CD4-positive, alpha-beta T cell treated with Interferon gamma for 1 hour (primary cell): ENCODE data around the gene CETN1.

Source experiments
- DNase-seq: peaks from one replicate; pipeline ENCODE4 v3.0.0-alpha.2; 2020

CETN1 gene

DNA sequence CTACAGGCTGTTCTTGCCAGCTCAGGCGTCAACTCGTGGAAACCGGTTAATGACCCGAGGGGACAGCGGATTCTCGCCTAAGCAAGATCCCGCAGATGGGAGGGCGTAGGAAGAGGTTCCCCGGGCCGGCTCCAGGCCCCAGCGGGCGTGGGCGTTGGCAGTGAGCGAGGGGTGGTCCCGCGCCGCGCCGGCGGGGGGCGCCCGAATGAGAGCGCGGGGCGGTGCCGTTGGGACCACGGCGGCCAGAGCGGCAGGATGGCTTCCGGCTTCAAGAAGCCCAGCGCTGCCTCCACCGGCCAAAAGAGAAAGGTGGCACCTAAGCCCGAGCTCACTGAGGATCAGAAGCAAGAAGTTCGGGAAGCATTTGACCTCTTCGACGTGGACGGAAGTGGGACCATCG lies at the start of gene CETN1:
Gene CETN1, plus strand, starts transcription at position 227 of the 400 bp plus-strand sequence. Its CDS starts 29 bp downstream, at position 256.
- DNase-seq: no peak

DNA sequence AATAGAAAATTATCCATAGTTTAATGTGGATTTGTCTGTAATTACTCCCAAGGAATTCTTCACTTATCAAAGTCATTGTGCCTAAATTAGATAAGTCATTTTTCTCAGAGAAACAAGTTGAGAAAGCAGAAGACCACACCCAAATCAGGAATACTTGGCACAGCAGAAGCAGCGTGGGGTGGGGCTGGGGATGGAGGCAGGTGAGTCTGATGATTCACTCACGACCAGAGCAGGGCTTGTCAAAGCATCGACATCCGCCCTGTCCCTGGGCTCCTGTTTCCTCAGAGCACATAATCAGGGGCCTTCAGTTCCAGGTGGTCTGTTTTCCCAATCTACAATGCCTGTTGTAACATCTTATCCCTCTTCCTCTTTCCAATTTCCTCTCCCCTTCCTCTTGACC lies 48.2 kb upstream of the CETN1 start:
- DNase-seq: no peak

- no peak for DNase-seq
These were observed 47.5 kb upstream of the CETN1 start for GRCh38 chr18:532632-533031.

GRCh38 chr18:533995-534601 lies 46.1 kb upstream of the CETN1 start:
- no peak for DNase-seq

- no peak for DNase-seq
These were observed 36.6 kb upstream of the CETN1 start for GRCh38 chr18:543447-544078.

GRCh38 chr18:549967-550366 lies 30.2 kb upstream of the CETN1 start:
- DNase-seq: no peak

DNA sequence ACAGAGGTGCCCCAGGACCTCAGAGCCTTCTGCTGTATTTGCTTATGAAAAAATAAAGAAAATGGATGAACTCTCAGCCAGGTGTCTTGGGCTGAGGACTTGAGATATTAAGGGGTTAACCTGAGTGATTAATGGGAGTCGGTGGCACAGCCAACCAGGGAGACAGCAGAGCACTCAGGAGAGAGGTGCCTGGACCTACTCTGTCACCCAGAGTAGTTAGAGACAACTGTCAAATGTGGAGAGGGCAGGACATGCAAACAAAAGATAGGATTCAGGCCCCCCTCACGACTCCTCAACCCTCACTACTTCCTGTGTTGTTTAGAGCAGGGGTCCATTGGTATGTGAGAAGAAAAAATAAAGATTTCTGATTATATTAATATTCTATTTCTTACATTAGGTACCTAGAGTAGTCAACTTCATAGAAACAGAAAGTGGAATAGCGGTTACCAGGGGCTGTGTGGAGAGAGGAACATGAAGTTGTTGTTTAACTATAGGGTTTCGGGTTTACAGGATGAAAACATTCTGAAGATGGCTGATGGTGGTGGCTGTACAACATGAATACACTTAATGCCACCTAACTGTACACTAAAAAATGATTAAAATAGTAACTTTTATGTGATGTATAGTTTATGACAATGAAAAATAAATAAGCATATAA lies 28.6 kb upstream of the CETN1 start:
- no peak for DNase-seq

- DNase-seq: no peak
These were observed 24.3 kb upstream of the CETN1 start for GRCh38 chr18:555705-556457.

DNA sequence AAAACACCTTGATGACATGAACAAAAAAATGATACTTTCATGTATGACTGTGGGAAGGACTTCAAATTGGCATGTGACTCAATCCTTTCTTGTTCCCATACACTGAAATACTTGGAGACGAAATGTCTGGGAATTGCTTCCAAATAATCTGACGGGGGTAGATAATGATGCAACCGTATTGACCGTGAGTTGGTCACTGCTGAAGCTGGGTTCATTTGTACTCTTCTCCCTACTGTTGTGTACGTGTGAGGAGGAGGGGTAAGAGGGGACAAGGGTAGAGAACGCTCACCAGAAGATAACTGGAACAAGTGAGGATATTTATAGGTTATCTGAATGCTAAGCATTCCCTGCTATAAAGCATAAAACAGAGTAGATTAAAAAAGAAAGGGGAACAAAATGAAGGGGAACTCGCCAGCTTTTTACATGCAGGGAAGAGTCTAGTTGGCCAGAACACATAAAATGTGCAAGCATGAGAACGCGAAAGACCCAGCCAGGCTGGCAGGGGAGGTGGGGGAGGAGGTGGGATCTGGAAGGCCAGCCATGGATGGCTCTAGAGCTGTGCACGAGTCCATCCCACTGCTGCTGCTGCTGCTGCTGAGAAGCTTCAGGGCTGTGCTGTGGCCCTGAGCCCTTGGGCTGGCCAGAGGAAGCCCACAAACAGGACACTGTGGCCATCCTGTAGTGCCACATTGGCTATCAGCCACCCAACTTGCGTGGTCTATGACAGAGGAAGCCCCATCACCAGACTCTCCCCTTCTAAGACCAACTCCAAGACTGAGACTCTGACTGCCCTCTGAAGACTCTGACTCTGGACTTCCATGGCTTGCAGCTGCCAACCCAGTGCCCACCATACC lies 15.2 kb upstream of the CETN1 start:
- DNase-seq: no peak

- DNase-seq: no peak
These were observed 14.6 kb upstream of the CETN1 start for GRCh38 chr18:565562-566061.

DNA sequence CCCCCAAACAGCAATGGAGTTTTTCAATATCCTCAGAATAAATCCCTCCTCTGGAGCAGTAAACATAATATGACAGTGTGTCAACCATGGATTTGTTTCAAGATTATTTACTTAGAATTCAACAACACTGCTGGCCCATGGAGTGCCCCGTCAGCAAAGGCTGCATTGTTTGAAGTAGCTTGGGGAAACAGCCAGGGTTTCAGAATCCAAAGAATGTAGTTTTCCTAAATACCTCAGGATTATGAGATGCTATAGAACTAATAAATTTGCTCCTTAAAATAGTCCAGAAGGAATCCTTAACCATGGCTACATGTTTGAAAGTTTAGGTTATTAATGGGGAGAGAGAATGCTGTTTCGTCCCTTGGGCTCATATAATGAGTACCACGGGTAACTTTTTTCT lies 13.1 kb upstream of the CETN1 start:
- DNase-seq: no peak

DNA sequence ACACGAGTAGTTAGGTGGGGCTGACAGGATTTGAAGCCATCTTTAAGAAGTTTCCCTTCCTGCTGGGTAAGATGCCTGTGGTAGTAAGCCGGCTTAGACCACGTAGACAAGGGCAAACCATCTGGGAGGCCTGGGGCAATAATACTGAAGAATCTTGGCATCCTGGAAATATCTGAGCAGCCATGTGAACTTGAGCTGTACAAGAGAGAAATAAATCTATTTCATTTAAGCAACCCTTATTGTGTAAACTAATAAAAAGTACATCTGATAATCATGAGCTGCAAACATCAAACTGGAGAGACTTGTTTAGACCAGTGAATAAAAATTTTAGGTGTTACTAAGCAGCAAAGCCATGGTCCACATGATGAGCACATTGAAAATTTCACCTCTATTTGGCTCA lies 11.4 kb upstream of the CETN1 start:
- no peak for DNase-seq

- no peak for DNase-seq
These were observed 9.9 kb upstream of the CETN1 start for GRCh38 chr18:570256-570655.

DNA sequence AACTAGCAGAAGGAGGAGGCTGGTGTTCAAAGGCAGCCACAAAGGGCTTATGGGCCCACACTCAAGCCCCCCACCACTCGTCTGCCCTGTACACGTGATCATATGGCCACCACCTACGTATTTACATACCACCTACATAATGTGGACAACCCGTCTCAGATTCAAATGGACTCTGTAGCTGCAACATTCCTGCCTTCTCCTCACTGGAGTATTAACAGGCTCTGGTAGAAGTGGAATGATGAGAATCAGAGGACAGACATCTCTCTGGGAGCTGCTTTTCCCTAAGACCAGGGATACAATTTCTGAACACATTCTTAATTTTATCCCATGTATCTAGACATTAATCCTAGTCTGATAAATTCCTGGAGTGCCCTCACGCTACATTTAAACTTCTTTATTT lies 9.5 kb upstream of the CETN1 start:
- no peak for DNase-seq

DNA sequence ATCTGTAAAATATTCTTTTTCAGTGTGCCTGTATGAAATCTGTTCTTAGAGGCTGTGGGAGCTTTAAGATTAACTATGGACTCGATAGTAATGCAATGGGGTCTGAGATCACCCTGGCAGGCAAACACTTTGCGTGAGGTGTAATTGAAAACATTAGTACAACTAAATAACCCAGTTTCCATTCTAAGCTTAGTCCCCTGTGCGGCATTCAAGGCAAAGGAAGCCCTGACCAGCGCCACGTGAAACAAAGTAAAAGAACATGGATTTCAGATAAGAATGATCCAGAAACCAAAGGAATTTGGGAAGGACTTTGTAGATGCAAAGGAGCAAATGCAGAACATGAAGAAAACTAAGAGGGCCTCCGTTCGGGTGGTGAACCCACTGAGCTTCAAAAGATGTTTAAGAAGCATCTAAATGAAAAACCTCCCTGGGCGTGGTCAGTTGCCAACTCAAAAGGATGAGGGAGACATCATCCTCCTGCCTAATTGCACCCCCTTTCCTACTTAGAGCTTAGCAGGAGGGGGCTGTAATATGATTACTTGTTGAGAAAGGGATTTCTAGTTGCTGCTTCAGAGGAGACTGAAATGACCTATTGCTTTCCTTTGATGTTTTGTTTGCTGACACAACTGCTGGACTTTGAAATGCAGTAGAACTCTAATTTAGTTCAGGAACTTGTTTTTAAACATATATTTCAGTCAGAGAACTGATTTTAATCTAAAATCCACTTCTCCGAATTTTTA lies 7.9 kb upstream of the CETN1 start:
- no peak for DNase-seq

GRCh38 chr18:572831-573289 lies 7.3 kb upstream of the CETN1 start:
- no peak for DNase-seq

DNA sequence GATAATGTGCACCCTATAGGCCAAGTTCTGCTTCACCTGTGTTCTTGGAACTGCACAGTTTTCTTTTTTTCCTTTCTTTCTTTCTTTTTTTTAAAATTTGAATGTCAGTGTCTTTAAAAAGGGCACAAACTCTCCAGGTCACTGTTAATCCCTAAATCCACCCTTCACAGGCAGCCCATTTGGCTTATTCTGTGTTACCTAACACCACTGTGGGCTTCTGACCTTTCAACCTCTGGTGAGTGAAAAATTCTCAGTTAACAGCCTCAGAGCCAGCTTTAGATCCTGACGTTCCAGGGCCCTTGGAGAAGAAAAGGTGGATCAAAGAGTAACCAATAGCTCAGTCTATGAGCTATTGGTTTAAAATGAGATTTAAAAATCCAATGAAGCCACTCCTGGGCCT lies 6.8 kb upstream of the CETN1 start:
- no peak for DNase-seq

GRCh38 chr18:574149-574860 lies 5.9 kb upstream of the CETN1 start:
- no peak for DNase-seq

GRCh38 chr18:574865-575645 lies 5.1 kb upstream of the CETN1 start:
- DNase-seq: no peak

- DNase-seq: no peak
These were observed 3.3 kb upstream of the CETN1 start for GRCh38 chr18:576924-577323.
